GM10248 (cell line): ENCODE measurements around the gene SHISA8.

Source experiments
- CTCF ChIA-PET: fragments of 300-600 bp; sonication (Branson Sonifier 250); formaldehyde crosslinking; extraction: SDS; loops from one replicate; lab custom pipeline; 2021; ENCODE audit warnings: antibody characterized with exemption; lab: Yijun Ruan, JAX
- POLR2A ChIA-PET: fragments of 350-650 bp; sonication (Branson Sonifier 250); formaldehyde crosslinking; extraction: SDS; loops from one replicate; lab custom pipeline; 2020; ENCODE audit warnings: antibody characterized with exemption; lab: Yijun Ruan, JAX
- DNase-seq: peaks from one replicate; pipeline ENCODE4 v3.0.0; 2012; ENCODE audit errors: extremely low spot score
- CTCF ChIP-seq: IDR thresholded peaks from 2 replicates; pipeline ENCODE4 v1.5.1; 2012; ENCODE audit warnings: mild to moderate bottlenecking, low read depth; ENCODE audit errors: extremely low read depth, missing control alignments, control extremely low read depth

SHISA8 gene

DNA sequence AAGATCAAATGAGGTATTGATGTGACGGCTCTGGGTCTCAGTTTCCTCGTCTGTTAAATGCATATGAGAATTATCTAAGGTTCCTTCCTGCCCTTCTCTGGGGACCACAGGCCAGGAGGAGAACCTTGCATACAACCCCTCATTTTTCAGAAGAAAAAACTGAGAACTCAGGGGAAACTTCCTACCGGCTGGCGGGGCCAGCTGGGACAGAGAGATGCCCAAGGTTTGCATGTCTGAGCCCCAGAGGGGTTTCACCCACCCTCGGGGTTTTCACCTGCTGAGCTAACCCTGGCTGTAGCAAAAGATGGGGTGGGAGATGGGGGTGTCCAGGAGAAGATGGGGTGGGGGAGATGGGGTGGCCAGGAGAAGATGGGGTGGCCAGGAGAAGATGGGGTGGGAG, 7.5 kb upstream of the SHISA8 start:
- ChIA-PET POLR2A (interaction anchor here (7.5 kb wide), 1 partner anchor 16 kb away, joined by 118 read pairs; no protein-coding TSS in a partner anchor), CTCF (interaction anchor here (11.5 kb wide), 1 partner anchor 15 kb away, joined by 229 read pairs; no protein-coding TSS in a partner anchor)
- DNase-seq: no peak
- TF ChIP-seq CTCF: no peak

GRCh38 chr22:41920271-41920976, 5.5 kb upstream of the SHISA8 start:
- CTCF ChIA-PET: interaction anchor here (1.1 to 11.5 kb wide), 2 partner anchors 11 to 17 kb away, joined by 3 to 229 read pairs; no protein-coding TSS in a partner anchor
- no peak for DNase-seq
- POLR2A ChIA-PET: interaction anchor here (0.7 to 1.4 kb wide), 3 partner anchors 20 to 58 kb away, joined by 3 to 10 read pairs (median 4); no protein-coding TSS in a partner anchor
- TF ChIP-seq CTCF: no peak

- no peak for TF ChIP-seq CTCF
- POLR2A ChIA-PET: interaction anchor here (1.1 to 1.7 kb wide), 5 partner anchors 12 to 57 kb away, joined by 5 to 16 read pairs (median 6); partner anchors contain the start of gene CENPM
Observed at GRCh38 chr22:41919357-41920224, 4.7 kb upstream of the SHISA8 start.

GRCh38 chr22:41917903-41918791, 3.3 kb upstream of the SHISA8 start:
- DNase-seq: no peak
- no peak for TF ChIP-seq CTCF
- POLR2A ChIA-PET: interaction anchor here (1.3 to 1.7 kb wide), 2 partner anchors 10 to 29 kb away, joined by 5 to 6 read pairs; partner anchors contain the start of gene CENPM
- CTCF ChIA-PET: interaction anchor here (1.3 to 11.5 kb wide), 4 partner anchors 7 to 22 kb away, joined by 4 to 229 read pairs (median 30); partner anchors contain the start of gene TNFRSF13C

More at GRCh38 chr22:41919357-41920224, 4.7 kb upstream of the SHISA8 start:
- DNase-seq: peak; percentile 87
- CTCF ChIA-PET: interaction anchor here (1.0 to 11.5 kb wide), 3 partner anchors 8 to 18 kb away, joined by 3 to 229 read pairs (median 4); no protein-coding TSS in a partner anchor

DNA sequence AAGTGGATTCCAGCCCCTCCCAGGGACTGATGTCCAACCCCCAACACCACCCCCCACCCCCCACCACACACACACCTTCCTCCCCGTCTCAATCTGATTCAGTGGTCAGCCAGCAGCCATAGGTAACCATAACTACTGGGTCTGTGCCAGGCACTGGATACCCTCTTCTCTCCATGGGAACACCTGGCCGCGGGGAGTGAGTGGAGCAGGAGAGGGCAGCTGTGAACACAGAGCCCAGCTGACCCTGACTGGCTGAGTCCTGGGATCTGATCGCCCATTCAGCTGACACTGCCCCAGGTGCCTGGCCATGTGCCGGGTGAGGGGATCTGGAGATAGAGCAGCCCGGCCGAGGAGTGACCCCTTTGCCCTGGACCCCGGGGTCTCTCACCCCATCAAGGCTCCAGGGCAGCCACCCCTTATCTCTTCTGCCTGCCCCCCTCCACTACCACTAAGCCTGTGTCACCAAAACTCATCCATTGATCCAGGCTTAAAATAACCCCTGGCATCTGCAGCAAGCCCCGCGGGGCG, 2.6 kb upstream of the SHISA8 start:
- ChIA-PET CTCF (interaction anchor here (1.0 to 7.4 kb wide), 4 partner anchors 8 to 23 kb away, joined by 4 to 46 read pairs (median 8); partner anchors contain the start of gene TNFRSF13C), POLR2A (interaction anchor here (0.6 to 3.7 kb wide), 5 partner anchors 7 to 29 kb away, joined by 3 to 14 read pairs (median 6); partner anchors contain the start of gene CENPM)
- no peak for TF ChIP-seq CTCF
- DNase-seq: no peak
